H1 (cell line): Measurements from ENCODE around the gene NT5C1B. TPM values are rescaled to one million over a fixed set of nuclear protein-coding genes. Genes with fewer than 3 reads are reported as not detected.

Experiments used
- CTCF ChIA-PET: fragments of 300-600 bp; sonication (Branson Sonifier 250); formaldehyde crosslinking; loops from one replicate; lab custom pipeline; 2021; ENCODE audit not compliant: partially characterized antibody; lab: Charles Lee
- POLR2A ChIA-PET: fragments of 300-600 bp; sonication (Branson Sonifier 250); formaldehyde crosslinking; loops from one replicate; lab custom pipeline; 2021; ENCODE audit warnings: inconsistent platforms; ENCODE audit not compliant: partially characterized antibody; lab: Charles Lee
- DNase-seq, 2 experiments: peaks; one replicate each; pipeline versions ENCODE4 v3.0.0 to v3.0.0-alpha.2; 2010 to 2022; ENCODE audit warnings: low spot score in 2 of 2, low read depth in 1 of 2, mixed read lengths in 1 of 2
- FAIRE-seq: peaks from 2 replicates; lab custom pipeline; 2011; peaks lifted over from hg19 to GRCh38; lab: Jason Lieb, UNC
- H2AFZ ChIP-seq: 2 replicates; pipeline ENCODE4 v1.8.1; 2012; ENCODE audit warnings: low read length, inconsistent platforms
- H2AK5ac ChIP-seq: 2 replicates; pipeline ENCODE4 v1.6.1; 2013; ENCODE audit warnings: low read depth, low read length
- H2BK120ac ChIP-seq: replicated peaks from 2 replicates; pipeline ENCODE3; 2013; ENCODE audit warnings: low read depth, low read length, inconsistent platforms
- H2BK12ac ChIP-seq: 2 replicates; pipeline ENCODE4 v1.6.1; 2013; ENCODE audit warnings: low read depth, low read length
- H2BK15ac ChIP-seq: 2 replicates; pipeline ENCODE4 v1.6.1; 2013; ENCODE audit warnings: low read length
- H2BK20ac ChIP-seq: 2 replicates; pipeline ENCODE4 v1.6.1; 2013; ENCODE audit warnings: low read length
- H2BK5ac ChIP-seq: 2 replicates; pipeline ENCODE4 v1.6.1; 2013; ENCODE audit warnings: low read depth, low read length
- H3K14ac ChIP-seq: 2 replicates; pipeline ENCODE4 v1.6.1; 2013; ENCODE audit warnings: inconsistent platforms; ENCODE audit not compliant: insufficient read length
- H3K18ac ChIP-seq: 2 replicates; pipeline ENCODE4 v1.6.1; 2013; ENCODE audit warnings: low read length; ENCODE audit errors: extremely low read depth
- H3K23ac ChIP-seq: 2 replicates; pipeline ENCODE4 v1.6.1; 2013; ENCODE audit warnings: inconsistent platforms; ENCODE audit not compliant: insufficient read length
- H3K23me2 ChIP-seq: 2 replicates; pipeline ENCODE4 v1.6.1; 2013; ENCODE audit warnings: low read depth, low read length
- H3K27ac ChIP-seq: 2 replicates; pipeline ENCODE4 v1.6.1; 2011; ENCODE audit warnings: low read depth, low read length, inconsistent platforms
- H3K27me3 ChIP-seq, 4 experiments: replicated peaks in 1 of 4; 1 replicate in 1 of 4; 2 replicates in 3 of 4; pipeline versions ENCODE4 v1.6.1 to v1.8.1; 2011 to 2013; ENCODE audit warnings: low read length in 3 of 4, mild to moderate bottlenecking in 3 of 4, inconsistent platforms in 2 of 4, mixed read lengths in 2 of 4, moderate library complexity in 1 of 4; ENCODE audit not compliant: control insufficient read depth in 3 of 4, insufficient read depth in 3 of 4; ENCODE audit errors: extremely low read depth in 1 of 4
- H3K36me3 ChIP-seq, 4 experiments: 2 replicates each; pipeline versions ENCODE4 v1.6.1 to v1.8.1; 2011 to 2013; ENCODE audit warnings: mild to moderate bottlenecking in 4 of 4, low read length in 3 of 4, moderate library complexity in 2 of 4, control low read depth in 1 of 4, inconsistent platforms in 1 of 4; ENCODE audit not compliant: insufficient read depth in 4 of 4, control insufficient read depth in 2 of 4
- H3K4ac ChIP-seq: replicated peaks from 2 replicates; pipeline ENCODE3; 2013; ENCODE audit warnings: low read length, low read depth, mixed read lengths, inconsistent platforms; ENCODE audit not compliant: insufficient read length
- H3K4me1 ChIP-seq, 4 experiments: replicated peaks in 1 of 4; 1 replicate in 1 of 4; 2 replicates in 3 of 4; pipeline versions ENCODE4 v1.6.1 to v1.8.1; 2011 to 2013; ENCODE audit warnings: low read length in 3 of 4, inconsistent platforms in 2 of 4, mixed read lengths in 1 of 4; ENCODE audit not compliant: insufficient read depth in 4 of 4, control insufficient read depth in 3 of 4
- H3K4me2 ChIP-seq, 2 experiments: 2 replicates each; pipeline versions ENCODE4 v1.6.1 to v1.8.1; 2011 to 2013; ENCODE audit warnings: low read depth in 2 of 2, low read length in 2 of 2, control low read depth in 1 of 2, inconsistent platforms in 1 of 2, mild to moderate bottlenecking in 1 of 2; ENCODE audit not compliant: insufficient read depth in 1 of 2
- H3K4me3 ChIP-seq, 4 experiments: fragments of 200-600, 300-600 bp in 1 of 4; sonication (generic), shearing (Covaris generic), sonication (Bioruptor Twin) in 1 of 4; 2 replicates each; pipeline versions ENCODE4 v1.5.1 to v1.8.1; 2011 to 2016; ENCODE audit warnings: low read length in 4 of 4, low read depth in 3 of 4, control low read depth in 2 of 4, inconsistent platforms in 2 of 4, mild to moderate bottlenecking in 2 of 4, mixed read lengths in 1 of 4, moderate library complexity in 1 of 4; ENCODE audit not compliant: insufficient read depth in 2 of 4; ENCODE audit errors: extremely low read depth in 1 of 4
- H3K56ac ChIP-seq: replicated peaks from 2 replicates; pipeline ENCODE3; 2013; ENCODE audit warnings: low read depth, mild to moderate bottlenecking, mixed read lengths, low read length, inconsistent platforms; ENCODE audit not compliant: insufficient read length
- H3K79me1 ChIP-seq: 2 replicates; pipeline ENCODE4 v1.6.1; 2013; ENCODE audit warnings: low read depth, low read length, control low read depth
- H3K79me2 ChIP-seq, 2 experiments: 2 replicates each; pipeline versions ENCODE4 v1.6.1 to v1.8.1; 2012 to 2013; ENCODE audit warnings: low read length in 2 of 2, mild to moderate bottlenecking in 2 of 2, inconsistent platforms in 1 of 2; ENCODE audit not compliant: insufficient read depth in 2 of 2, control insufficient read depth in 1 of 2
- H3K9ac ChIP-seq, 4 experiments: replicated peaks in 1 of 4; 1 replicate in 1 of 4; 2 replicates in 3 of 4; pipeline versions ENCODE4 v1.6.1 to v1.8.1; 2011 to 2013; ENCODE audit warnings: low read depth in 3 of 4, low read length in 3 of 4, control low read depth in 2 of 4, mild to moderate bottlenecking in 2 of 4, moderate library complexity in 2 of 4, inconsistent platforms in 1 of 4; ENCODE audit errors: extremely low read depth in 1 of 4
- H3K9me3 ChIP-seq, 2 experiments: 2 replicates each; pipeline versions ENCODE4 v1.6.1 to v1.8.1; 2012 to 2013; ENCODE audit warnings: mild to moderate bottlenecking in 2 of 2, moderate library complexity in 2 of 2, control low read depth in 1 of 2, inconsistent platforms in 1 of 2, low read depth in 1 of 2, low read length in 1 of 2, mixed read lengths in 1 of 2; ENCODE audit not compliant: insufficient read depth in 2 of 2
- H4K20me1 ChIP-seq, 2 experiments: replicated peaks in 1 of 2; 2 replicates each; pipeline versions ENCODE3 to v1.8.1; 2011 to 2013; ENCODE audit warnings: inconsistent platforms in 2 of 2, low read length in 2 of 2, mild to moderate bottlenecking in 1 of 2; ENCODE audit not compliant: insufficient read depth in 2 of 2, control insufficient read depth in 1 of 2
- H4K5ac ChIP-seq: 2 replicates; pipeline ENCODE4 v1.6.1; 2013; ENCODE audit warnings: low read length, low read depth, mixed read lengths, inconsistent platforms; ENCODE audit not compliant: insufficient read length
- H4K8ac ChIP-seq: 2 replicates; pipeline ENCODE4 v1.8.0; 2013; ENCODE audit warnings: mild to moderate bottlenecking, moderate library complexity, low read length, inconsistent platforms; ENCODE audit not compliant: insufficient read depth; ENCODE audit errors: extremely low read depth
- H4K91ac ChIP-seq: replicated peaks from 2 replicates; pipeline ENCODE3; 2013; ENCODE audit warnings: low read length, mixed read lengths, inconsistent platforms; ENCODE audit not compliant: insufficient read length
- BACH1 ChIP-seq: IDR thresholded peaks from 2 replicates; pipeline ENCODE4 v1.6.1; 2012; ENCODE audit warnings: low read length, improper control_type of control experiment
- CHD2 ChIP-seq: IDR thresholded peaks from 2 replicates; pipeline ENCODE4 v1.6.1; 2012; ENCODE audit warnings: low read length, improper control_type of control experiment
- CTCF ChIP-seq, 3 experiments: IDR thresholded peaks; 1 replicate in 2 of 3; 2 replicates in 1 of 3; pipeline versions ENCODE4 v1.5.1 to v1.6.1; 2011; ENCODE audit warnings: low read length in 3 of 3, mild to moderate bottlenecking in 3 of 3, inconsistent platforms in 2 of 3, low read depth in 1 of 3, moderate library complexity in 1 of 3; ENCODE audit not compliant: insufficient read depth in 1 of 3; ENCODE audit errors: control extremely low read depth in 1 of 3
- E2F6 ChIP-seq: IDR thresholded peaks from 2 replicates; pipeline ENCODE4 v1.6.1; 2012; ENCODE audit warnings: inconsistent platforms
- GTF2F1 ChIP-seq: IDR thresholded peaks from 2 replicates; pipeline ENCODE4 v1.6.1; 2012; ENCODE audit warnings: low read depth, low read length, improper control_type of control experiment, borderline replicate concordance
- JUN ChIP-seq: IDR thresholded peaks from 2 replicates; pipeline ENCODE4 v1.6.1; 2011; ENCODE audit warnings: low read depth, mild to moderate bottlenecking, improper control_type of control experiment, low read length
- MAFK ChIP-seq: IDR thresholded peaks from 2 replicates; pipeline ENCODE4 v1.6.1; 2012; ENCODE audit warnings: low read depth, mild to moderate bottlenecking, improper control_type of control experiment, low read length
- NRF1 ChIP-seq: IDR thresholded peaks from 2 replicates; pipeline ENCODE4 v1.6.1; 2011; ENCODE audit warnings: mild to moderate bottlenecking, low read depth, low read length, improper control_type of control experiment
- SP1 ChIP-seq: IDR thresholded peaks from 2 replicates; pipeline ENCODE4 v1.6.1; 2011; ENCODE audit warnings: low read depth, low read length
- SP2 ChIP-seq: IDR thresholded peaks from 2 replicates; pipeline ENCODE4 v1.6.1; 2012; ENCODE audit warnings: mild to moderate bottlenecking, low read length, inconsistent platforms
- SRF ChIP-seq: IDR thresholded peaks from 2 replicates; pipeline ENCODE4 v1.6.1; 2011; ENCODE audit warnings: mild to moderate bottlenecking, low read depth, low read length, moderate library complexity
- TAF1 ChIP-seq: IDR thresholded peaks from 2 replicates; pipeline ENCODE4 v1.6.1; 2011; ENCODE audit warnings: mild to moderate bottlenecking, low read depth, low read length
- TEAD4 ChIP-seq: IDR thresholded peaks from 2 replicates; pipeline ENCODE4 v1.6.1; 2012; ENCODE audit warnings: low read depth, low read length, inconsistent platforms, mixed read lengths
- WGBS, 2 experiments: shearing (Covaris generic) in 1 of 2; methylation state at CpG; one replicate each; pipeline versions ENCODE4 v1.1.6 to v1.1.7; 2013 to 2015; ENCODE audit warnings: low lambda C conversion rate in 2 of 2, mixed read lengths in 2 of 2, inconsistent platforms in 1 of 2, low coverage in 1 of 2, missing lambda C conversion rate in 1 of 2; ENCODE audit not compliant: insufficient replicate concordance in 2 of 2, insufficient coverage in 1 of 2, insufficient read length in 1 of 2; ENCODE audit errors: extremely low coverage in 1 of 2, missing lambda C conversion rate in 1 of 2; 5-methylcytosine and 5-hydroxymethylcytosine counted together
- polyA plus RNA-seq, 7 experiments: library from polyadenylated mRNA; depleted of rRNA in 3 of 7; stranded (reverse) in 5 of 7; unstranded in 2 of 7; fragments of >200 nt in 5 of 7; fragments of 200-250 nt in 2 of 7; gene quantifications; 1 replicate in 5 of 7; 2 replicates in 1 of 7; 4 replicates in 1 of 7; pipeline versions ENCODE4 v1.2.1 to v1.2.3, GENCODE V29; 2011 to 2013; ENCODE audit warnings: missing spikeins in 2 of 7, mixed read lengths in 2 of 7
- total RNA-seq: library from RNA; stranded (reverse); fragmentation: NEBNext Ultra II Directional; extraction: Animal tissue kit (Norgen Biotek cat#: 25700); gene quantifications from 2 replicates; pipeline ENCODE4 v1.2.1, GENCODE V29; 2021

Gene NT5C1B
- total and polyA plus RNA-seq, 2 of the 8 experiments (the other 6 are each of a cell fraction or from before 2014, with no cell fraction given): not detected

- H3K23me2 ChIP-seq: no peaks in the 10 kb centered on the region
- no peaks in the 10 kb centered on the region for H3K9me3 ChIP-seq
- H2BK15ac ChIP-seq: no peak overlapping the region
- CTCF ChIA-PET: interaction anchor here (1.2 kb wide), 2 partner anchors 14 to 72 kb away, joined by 3 read pairs; no protein-coding TSS in a partner anchor
- H3K27ac ChIP-seq: no peak overlapping the region
- H3K4me2 ChIP-seq: no peak overlapping the region
- no peak overlapping the region for H3K4ac ChIP-seq
- H3K14ac ChIP-seq: no peak overlapping the region
- H4K20me1 ChIP-seq: no peaks in the 10 kb centered on the region
- no peak for FAIRE-seq
- H3K4me1 ChIP-seq: no peaks in the 10 kb centered on the region
- no peak overlapping the region for H2AFZ ChIP-seq
- H3K27me3 ChIP-seq: no peaks in the 10 kb centered on the region
- no peak overlapping the region for H4K8ac ChIP-seq
- no peak overlapping the region for H2BK20ac ChIP-seq
- H4K91ac ChIP-seq: no peak overlapping the region
- 89% methylated on average over 5 of the region's 5 CpGs; no CpG with 5 or more reads in 1 of the 2 experiments for WGBS, 2 experiments
- no peaks in the 10 kb centered on the region for H3K79me1 ChIP-seq
- no peak overlapping the region for H3K4me3 ChIP-seq
- no peak overlapping the region for H3K9ac ChIP-seq
- H3K18ac ChIP-seq: no peak overlapping the region
- H2BK5ac ChIP-seq: no peak overlapping the region
- H3K23ac ChIP-seq: no peak overlapping the region
- H2BK120ac ChIP-seq: no peak overlapping the region
- no peak overlapping the region for H2AK5ac ChIP-seq
- H3K79me2 ChIP-seq: no peaks in the 10 kb centered on the region
- POLR2A ChIA-PET: no interaction called here
- no peak overlapping the region for H2BK12ac ChIP-seq
- no peak overlapping the region for H4K5ac ChIP-seq
- no peak for DNase-seq
- H3K36me3 ChIP-seq: no peaks in the 10 kb centered on the region
- no peak overlapping the region for H3K56ac ChIP-seq
- TF ChIP-seq TAF1 (no peak), TEAD4 (no peak), MAFK (no peak), E2F6 (no peak), GTF2F1 (no peak), SP2 (no peak), CHD2 (no peak), SP1 (no peak), NRF1 (no peak), JUN (no peak), CTCF (IDR thresholded peaks at IDR 0.05; ENCODE audit: control extremely low read depth in 1 of 3, insufficient read depth in 1 of 3, low read depth in 1 of 3, low read length in 3 of 3) (no peak), SRF (no peak), BACH1 (no peak)
These were observed 8.2 kb upstream of the NT5C1B start for GRCh38 chr2:18597618-18598017.
